HG03520 (cell line): ENCODE results near the gene RRP15.
"Not testable (repeated sequence)": the region's sequence is repeated elsewhere in the genome, so short reads cannot be mapped to it uniquely, and the experiment has no call there.

Experiments
- ATAC-seq: cut with Tn5 transposase; IDR thresholded peaks from one replicate; pipeline ENCODE4 v1.9.1; 2021; ENCODE audit warnings: mild to moderate bottlenecking, moderate library complexity; ENCODE audit not compliant: unreplicated experiment

RRP15 gene

GRCh38 chr1:218296162-218296561 lies 11.1 kb downstream of the RRP15 start:
- no peak for ATAC-seq

DNA sequence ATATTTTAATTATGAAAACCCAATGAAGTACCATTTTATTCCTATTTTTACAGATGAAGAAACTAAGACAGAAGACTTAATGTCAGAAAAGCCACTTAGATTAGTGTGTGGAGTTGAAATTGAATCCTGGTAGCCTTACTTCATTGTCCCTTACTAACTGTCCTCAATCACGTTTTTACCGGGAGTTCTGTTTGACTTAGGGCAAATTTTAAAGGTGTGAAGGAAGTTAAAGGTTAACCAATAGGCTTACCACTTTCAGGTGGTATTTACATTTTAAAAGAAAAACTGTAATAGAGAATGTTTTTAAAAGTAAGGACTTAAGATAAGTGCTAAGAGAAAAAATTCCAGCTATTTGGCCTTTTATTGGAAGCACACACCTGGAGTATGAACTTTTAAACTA lies 12.4 kb downstream of the RRP15 start:
- no peak for ATAC-seq

- no peak for ATAC-seq
Measured at GRCh38 chr1:218297867-218298266, 12.8 kb downstream of the RRP15 start.

DNA sequence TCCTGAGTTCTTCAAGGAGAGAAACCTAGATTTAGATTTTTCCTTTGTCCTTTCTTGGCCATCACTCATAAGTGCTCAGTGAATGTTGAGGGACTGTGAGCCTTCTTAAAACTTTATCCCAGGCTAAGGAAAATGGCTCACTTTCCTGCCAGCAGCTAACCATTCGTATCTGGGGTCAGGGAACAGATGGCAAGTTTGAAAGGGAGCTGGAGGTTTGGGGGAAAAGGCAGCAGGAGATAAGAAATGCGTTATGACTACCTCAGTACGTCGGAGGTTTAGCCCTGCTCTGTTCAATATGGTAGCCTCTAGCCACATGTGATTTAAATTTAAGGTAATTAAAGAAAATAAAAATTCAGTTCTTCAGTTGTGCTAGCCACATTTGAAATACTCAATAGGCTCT lies 13.3 kb downstream of the RRP15 start:
- no peak for ATAC-seq

DNA sequence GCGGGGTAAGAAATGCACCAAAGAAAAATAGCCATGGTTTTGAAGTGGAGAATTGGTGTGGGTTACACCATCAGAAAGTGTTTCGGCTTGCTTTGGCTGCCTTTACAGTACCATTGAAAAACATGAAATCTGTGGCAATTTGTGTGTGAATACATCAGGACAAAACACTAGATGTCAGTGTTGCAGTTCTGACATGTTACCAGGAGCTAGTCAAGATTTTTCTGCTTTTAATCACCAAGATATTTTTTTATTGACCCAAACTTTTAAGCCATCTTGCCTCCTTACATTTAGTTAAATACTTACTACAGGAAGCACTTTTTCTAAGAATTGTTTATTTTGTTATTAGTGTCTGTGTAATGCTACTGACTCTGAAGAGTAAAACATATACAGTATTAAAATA lies 14.3 kb downstream of the RRP15 start:
- ATAC-seq = no peak

GRCh38 chr1:218301217-218301616 lies 16.1 kb downstream of the RRP15 start:
- ATAC-seq = no peak

DNA sequence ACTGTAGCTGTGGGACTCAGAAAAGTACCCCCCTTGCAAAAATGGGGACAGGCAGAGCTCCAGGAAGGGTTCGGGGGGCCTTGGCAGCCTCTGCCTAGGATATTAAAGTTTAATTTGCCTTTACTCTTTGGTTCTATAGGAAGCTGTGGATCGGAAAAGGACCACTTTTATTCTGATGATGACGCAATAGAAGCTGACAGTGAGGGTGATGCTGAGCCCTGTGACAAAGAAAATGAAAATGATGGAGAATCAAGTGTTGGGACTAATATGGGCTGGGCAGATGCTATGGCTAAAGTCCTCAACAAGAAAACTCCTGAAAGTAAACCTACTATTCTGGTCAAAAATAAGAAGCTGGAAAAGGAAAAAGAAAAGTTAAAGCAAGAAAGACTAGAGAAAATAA lies 17.1 kb downstream of the RRP15 start:
- no peak for ATAC-seq

DNA sequence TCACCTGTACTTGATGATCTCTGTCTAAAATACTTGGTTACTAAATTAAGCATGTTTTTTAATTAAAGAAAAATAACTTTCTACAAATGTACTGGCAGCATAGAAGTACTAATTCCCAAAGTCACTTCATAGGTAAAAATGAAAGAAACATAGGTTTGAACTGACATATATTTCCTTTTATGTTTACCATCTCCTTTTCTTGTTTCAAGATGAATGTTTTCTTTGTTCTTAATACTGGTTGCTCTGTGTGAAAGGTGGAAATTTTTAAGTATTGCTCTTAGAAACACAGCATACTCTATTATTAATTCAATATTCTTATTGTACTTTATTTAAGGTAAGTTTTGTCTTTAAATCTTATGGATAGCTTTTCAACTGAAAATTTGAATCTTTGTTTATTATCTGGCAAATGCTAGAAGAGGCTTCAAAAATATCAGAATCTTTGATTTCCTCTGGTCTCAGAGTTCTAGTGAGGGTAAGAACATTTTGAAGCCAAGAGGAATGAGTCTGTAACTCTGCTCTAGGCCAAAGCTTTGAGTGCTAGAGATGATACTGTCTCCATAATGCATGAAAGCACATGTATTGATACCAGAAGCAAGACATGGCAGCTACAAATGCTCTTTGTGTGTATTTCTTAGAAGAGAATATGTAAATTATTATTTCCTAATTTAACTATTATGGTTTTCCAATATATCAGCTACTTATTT lies 18.2 kb downstream of the RRP15 start:
- no peak for ATAC-seq

GRCh38 chr1:218304281-218305039 lies 19.4 kb downstream of the RRP15 start:
- ATAC-seq = no peak

GRCh38 chr1:218305472-218306064 lies 20.5 kb downstream of the RRP15 start:
- no peak for ATAC-seq

GRCh38 chr1:218312509-218312908 lies 27.4 kb downstream of the RRP15 start:
- ATAC-seq = no peak

DNA sequence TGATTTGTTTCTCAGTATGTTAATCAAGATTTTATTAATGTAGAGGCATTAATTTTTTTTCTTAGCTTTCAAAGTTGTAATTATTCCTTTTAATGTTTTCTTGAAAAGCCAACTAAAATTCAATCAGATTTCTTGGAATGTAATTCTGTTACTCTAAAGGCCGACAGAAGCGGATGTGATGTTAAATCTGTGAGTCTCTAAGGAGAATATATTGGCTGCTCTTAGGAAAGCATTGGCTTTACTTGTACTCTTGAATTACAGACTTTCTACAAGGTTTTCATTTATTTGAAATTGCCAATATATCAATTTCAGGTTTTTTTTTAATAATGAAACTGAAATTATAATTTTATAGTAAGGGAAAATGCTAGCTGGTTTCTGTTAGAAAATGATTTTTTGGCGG lies 29.2 kb downstream of the RRP15 start:
- no peak for ATAC-seq

DNA sequence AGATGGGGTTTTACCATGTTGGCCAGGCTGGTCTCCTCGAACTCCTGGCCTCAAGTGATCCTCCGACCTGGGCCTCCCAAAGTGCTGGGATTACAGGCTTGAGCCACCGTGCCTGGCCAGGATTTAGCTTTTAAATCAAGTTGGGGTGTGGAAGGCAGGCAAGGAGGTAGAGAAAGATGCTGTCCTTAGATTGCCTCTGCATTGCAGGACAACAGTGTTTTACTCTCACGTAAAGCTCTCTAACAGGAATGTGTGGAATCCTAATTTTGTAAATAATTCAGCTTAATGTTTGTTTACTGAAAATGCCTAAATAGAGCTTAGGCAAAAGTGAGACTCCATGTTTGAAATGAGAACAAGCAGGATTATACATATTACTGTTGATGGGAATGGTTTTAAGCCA lies 30.5 kb downstream of the RRP15 start:
- ATAC-seq = no peak

GRCh38 chr1:218317061-218317460 lies 32.0 kb downstream of the RRP15 start:
- ATAC-seq = no peak

DNA sequence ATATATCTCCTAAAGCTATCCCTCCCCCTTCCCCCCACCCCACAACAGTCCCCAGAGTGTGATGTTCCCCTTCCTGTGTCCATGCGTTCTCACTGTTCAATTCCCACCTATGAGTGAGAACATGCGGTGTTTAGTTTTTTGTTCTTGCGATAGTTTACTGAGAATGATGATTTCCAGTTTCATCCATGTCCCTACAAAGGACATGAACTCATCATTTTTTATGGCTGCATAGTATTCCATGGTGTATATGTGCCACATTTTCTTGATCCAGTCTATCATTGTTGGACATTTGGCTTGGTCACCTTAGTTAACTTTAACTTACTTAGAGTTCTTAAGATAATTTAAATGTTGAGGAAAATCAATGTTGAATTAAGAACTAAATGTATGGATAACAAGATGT lies 35.1 kb downstream of the RRP15 start:
- not testable (repeated sequence) for ATAC-seq

- no peak for ATAC-seq
Measured at GRCh38 chr1:218322762-218323161, 37.7 kb downstream of the RRP15 start.

GRCh38 chr1:218323568-218324225 lies 38.6 kb downstream of the RRP15 start:
- ATAC-seq = no peak

GRCh38 chr1:218324226-218324580 lies 39.1 kb downstream of the RRP15 start:
- no peak for ATAC-seq

DNA sequence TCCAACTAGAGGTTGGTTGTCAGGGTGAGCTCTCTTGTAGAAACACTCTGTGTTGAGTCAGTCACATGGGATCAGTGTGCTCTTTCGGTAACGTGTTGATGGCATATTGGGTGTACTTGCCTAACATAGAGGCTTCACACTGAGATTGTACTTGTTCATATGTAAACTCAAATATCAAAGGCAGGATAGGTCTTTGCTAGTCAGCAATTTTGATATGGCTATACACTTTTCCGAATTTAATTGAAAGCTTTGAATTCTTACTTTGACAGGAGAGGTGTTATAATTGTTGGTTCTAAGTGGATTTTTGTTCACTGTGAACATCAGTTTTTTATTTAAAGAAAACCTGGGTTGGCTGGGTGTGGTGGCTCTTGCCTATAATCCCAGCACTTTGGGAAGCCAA lies 43.7 kb downstream of the RRP15 start:
- no peak for ATAC-seq

DNA sequence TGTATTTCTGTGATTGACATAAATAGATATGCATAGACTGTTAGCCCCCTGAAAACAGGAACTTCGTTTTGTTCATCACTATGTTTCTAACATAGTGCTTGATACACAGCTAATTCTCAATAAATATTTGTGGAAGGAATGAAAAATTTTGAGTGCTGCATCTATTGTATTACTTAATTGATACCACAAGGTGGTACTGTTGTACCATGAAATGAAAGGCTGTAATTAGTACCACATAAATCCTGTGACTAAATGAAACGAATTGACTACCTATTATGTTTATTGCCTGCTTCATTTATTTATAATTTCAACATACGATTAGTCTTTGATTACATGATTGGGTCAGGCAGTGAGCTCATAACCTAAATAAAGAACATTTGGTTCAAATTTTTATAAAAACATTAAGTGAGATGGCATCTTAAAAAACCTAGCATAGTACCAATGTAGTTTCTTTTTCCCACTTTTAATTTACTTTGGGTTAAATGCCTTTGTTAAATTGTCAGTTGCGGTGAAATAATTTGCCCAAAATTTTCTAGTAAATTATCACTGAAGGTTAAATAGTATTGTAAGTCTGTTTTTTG lies 45.0 kb downstream of the RRP15 start:
- no peak for ATAC-seq

DNA sequence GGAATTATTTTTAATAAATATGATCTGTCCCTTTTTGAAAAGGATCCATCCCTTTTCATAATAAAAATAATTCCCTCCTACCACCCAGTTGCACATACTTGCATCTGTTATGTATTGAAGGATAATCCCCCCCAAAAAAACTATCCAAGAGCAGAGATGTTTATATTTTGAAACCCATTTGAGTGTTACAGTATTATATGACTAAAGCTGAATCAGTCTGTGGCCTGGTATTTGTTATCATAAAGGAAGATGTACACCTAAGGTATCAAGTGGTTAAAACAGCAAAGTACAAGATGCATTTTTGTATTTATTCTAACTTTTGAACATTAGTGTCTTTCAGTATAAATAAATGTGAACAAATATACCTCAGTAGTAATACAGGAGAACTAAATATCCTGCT lies 47.3 kb downstream of the RRP15 start:
- ATAC-seq = no peak
